Adrenal gland (tissue), 5 donors: Measurements from ENCODE around the gene LRRC1.

ENCODE experiments used
- POLR2A ChIP-seq, 2 donors: fragments of 450-650 bp; IDR thresholded peaks; one replicate each; pipeline ENCODE4 v1.6.1; 2017; ENCODE audit warnings: antibody characterized with exemption in 2 of 2, mild to moderate bottlenecking in 2 of 2, moderate library complexity in 1 of 2
- TF ChIP-seq, protein P1 (sequence below), 6 experiments: fragments of 450-650 bp in 4 of 6; fragments of 200-600 bp in 2 of 6; sonication (generic) in 1 of 6; IDR thresholded peaks; 1 replicate in 5 of 6; 2 replicates in 1 of 6; pipeline versions ENCODE4 v1.5.1 to v1.8.0; 2016 to 2021; ENCODE audit warnings: antibody characterized with exemption in 6 of 6, mild to moderate bottlenecking in 2 of 6, moderate library complexity in 1 of 6
- donor health status: DM: no; HTN: no; CAD: no.

DNA sequence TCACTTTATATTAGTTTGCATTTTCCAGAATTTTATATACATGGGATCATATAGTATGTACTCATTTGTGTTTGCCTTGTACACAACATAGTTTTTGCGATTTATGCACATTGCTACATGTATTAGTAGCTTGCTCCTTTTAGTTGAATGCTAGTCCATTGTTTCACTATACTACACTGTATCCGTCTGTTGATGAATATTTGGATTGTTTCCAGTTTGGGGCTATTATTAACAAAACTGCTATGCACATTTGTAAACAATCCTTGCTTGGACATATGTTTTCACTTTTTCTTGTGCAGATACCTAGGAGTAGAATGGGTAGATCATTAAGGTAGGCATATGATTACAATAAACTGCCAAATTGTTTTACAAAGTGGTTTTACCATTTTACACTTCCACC, 3.9 kb upstream of the LRRC1 start:
- TF ChIP-seq POLR2A (IDR thresholded peaks at IDR 0.05): no peak
- TF ChIP-seq, protein P1, sequence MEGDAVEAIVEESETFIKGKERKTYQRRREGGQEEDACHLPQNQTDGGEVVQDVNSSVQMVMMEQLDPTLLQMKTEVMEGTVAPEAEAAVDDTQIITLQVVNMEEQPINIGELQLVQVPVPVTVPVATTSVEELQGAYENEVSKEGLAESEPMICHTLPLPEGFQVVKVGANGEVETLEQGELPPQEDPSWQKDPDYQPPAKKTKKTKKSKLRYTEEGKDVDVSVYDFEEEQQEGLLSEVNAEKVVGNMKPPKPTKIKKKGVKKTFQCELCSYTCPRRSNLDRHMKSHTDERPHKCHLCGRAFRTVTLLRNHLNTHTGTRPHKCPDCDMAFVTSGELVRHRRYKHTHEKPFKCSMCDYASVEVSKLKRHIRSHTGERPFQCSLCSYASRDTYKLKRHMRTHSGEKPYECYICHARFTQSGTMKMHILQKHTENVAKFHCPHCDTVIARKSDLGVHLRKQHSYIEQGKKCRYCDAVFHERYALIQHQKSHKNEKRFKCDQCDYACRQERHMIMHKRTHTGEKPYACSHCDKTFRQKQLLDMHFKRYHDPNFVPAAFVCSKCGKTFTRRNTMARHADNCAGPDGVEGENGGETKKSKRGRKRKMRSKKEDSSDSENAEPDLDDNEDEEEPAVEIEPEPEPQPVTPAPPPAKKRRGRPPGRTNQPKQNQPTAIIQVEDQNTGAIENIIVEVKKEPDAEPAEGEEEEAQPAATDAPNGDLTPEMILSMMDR (IDR thresholded peaks at IDR 0.05): no peak
